Measurements from ENCODE around the gene KIF3B.
"Not testable (repeated sequence)": the region's sequence is repeated elsewhere in the genome, so short reads cannot be mapped to it uniquely, and the experiment has no call there.

Gene KIF3B

GRCh38 chr20:32275163-32275562, 2.3 kb upstream of the KIF3B start:
- not testable (repeated sequence) for H3K4me3 Mint-ChIP-seq, H3K9me3 Mint-ChIP-seq, H3K36me3 Mint-ChIP-seq, H3K27me3 Mint-ChIP-seq, ATAC-seq, H3K27ac Mint-ChIP-seq
- H3K4me1 Mint-ChIP-seq, result peaks cover 28% of the 10 kb centered on the region

DNA sequence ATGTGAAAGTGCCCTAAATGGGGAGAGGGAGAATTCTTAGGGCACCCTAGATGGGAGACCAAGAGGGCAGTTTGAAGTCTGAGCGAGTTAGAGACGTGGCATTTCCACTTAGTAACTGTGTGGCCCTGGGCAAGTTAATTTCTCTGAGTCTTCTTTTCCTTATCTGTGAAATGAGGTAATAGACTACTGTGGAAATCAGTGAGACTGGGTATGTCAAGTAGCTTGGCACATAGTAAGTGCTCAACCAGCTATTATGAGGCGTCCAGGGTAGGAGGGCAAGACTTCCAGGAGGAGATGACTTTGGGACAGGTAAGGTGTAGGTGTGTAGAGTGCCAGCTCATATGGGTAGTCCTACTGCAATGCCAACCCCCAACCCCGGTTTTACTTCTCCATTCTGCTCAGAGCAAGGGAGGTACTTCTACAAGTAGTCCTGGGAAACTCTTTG, 770 bp downstream of the KIF3B start:
- Mint-ChIP-seq H3K27me3 (no peaks in the 10 kb centered on the region), H3K9me3 (no peaks in the 10 kb centered on the region), H3K4me3 (peak overlapping the region; percentile 87), H3K4me1 (peaks cover 45% of the 10 kb centered on the region), H3K36me3 (peaks cover 15% of the 10 kb centered on the region), H3K27ac (peak overlapping the region; percentile 90)
- ATAC-seq, result peak; percentile 93

DNA sequence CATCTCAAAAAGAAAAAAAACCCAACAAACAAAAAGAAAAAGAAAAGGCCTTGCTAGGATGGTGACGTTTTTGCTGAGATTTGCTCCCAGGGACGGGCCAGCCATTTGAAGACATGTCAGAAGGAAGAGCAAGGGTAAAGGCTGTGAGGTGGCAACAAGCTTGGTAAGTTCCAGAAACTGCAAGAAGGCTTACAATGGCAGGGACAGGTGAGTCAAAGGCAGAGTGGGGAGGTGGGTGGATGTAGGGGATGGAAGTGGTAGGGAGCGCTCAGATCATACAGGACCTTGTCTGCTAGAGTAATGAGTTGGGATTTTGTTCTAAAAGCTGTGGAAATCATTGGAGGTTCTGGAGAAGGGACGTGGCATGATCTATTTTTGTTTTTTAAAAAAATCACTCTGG, 4.3 kb downstream of the KIF3B start:
- no peak for ATAC-seq
- Mint-ChIP-seq H3K27ac (peak overlapping the region; percentile 78), H3K4me1 (peaks cover 62% of the 10 kb centered on the region), H3K27me3 (no peaks in the 10 kb centered on the region), H3K36me3 (peaks cover 21% of the 10 kb centered on the region), H3K4me3 (no peak overlapping the region), H3K9me3 (no peaks in the 10 kb centered on the region)

DNA sequence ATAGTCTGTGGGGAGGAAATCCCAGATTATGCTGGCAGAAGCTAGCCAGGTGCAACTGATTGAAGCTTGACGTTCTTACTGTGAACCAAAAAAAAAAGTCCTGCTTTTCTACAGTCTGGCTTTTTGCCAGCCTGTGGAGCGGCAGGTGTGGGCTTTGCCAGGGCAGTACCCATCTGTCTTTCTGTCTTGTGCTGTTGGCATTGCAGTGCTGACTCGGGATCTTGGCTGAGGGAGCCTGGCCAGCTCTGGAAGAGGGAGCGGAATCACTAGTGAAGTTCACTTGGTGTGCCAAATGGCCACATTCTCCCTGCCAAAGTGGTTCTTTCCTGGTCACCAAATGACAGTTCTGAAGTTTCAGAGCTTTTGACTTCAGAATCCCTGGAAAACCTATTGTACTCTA, 5.0 kb downstream of the KIF3B start:
- H3K9me3 Mint-ChIP-seq, result no peaks in the 10 kb centered on the region
- peaks cover 55% of the 10 kb centered on the region for H3K4me1 Mint-ChIP-seq
- H3K4me3 Mint-ChIP-seq, result no peak overlapping the region
- peaks cover 21% of the 10 kb centered on the region for H3K36me3 Mint-ChIP-seq
- H3K27ac Mint-ChIP-seq, result peak overlapping the region; percentile 78
- ATAC-seq, result no peak
- H3K27me3 Mint-ChIP-seq, result no peaks in the 10 kb centered on the region

DNA sequence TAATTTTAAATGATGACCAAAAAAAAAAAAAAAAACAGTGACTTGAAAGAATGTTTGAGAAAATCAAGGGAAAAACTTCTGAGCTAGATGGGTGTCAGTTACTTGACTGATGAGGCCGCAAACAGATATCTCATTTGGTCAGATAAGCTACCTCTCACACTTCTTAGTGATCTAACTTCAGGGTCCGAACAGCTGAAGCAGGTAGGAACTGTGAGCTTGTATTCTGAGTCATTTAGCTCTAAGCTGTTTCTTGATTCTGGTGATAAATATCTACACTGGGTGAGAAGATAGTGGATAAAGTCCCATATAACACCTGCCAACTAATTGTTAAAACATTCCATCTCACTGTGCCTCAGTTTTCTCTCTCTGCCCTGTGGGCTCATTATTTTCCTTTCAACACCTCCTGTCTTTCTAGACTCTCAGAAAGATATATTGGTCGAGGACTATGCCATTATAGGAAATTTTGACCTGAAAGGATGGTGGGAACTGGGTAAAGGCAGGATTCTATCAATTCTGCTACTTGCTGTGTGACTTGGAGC, 7.7 kb downstream of the KIF3B start:
- Mint-ChIP-seq H3K27me3 (no peaks in the 10 kb centered on the region), H3K36me3 (peaks cover 31% of the 10 kb centered on the region), H3K27ac (peak overlapping the region; percentile 78), H3K9me3 (no peaks in the 10 kb centered on the region), H3K4me3 (no peak overlapping the region), H3K4me1 (peaks cover 58% of the 10 kb centered on the region)
- peak; percentile 51 for ATAC-seq

DNA sequence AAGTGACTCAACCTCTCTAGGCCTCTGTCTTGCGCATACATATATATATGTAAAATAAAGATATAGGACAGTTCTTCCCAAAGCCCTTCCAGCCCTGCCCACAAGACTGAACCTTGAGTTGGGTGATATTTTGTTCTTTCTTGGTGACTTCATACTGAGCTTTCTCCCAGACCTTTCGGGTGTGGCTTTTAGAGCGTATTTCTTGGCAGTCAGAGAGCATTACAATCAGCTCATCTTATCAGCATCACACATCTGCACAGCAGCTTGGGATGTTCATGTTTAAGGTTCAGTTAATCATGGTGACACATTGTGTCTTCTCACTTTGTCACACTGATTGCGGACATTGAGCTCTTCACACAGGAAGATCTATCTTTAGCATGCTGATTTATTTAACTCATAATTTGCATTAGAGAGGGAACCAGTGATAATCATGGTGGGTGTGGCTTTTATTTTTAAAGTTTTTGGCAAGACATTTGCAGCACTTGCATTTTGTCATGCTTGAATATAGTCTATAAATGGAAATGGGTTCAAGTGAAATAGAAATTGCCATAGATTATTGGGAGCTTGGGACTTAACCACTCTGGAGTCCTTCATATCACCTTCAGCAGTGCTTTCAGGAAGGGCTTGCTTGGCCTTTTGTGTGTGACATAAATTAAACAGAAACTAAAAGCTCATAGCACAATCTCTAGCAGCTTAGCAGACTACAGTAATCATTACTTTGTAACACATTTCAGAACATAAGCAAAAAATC, 8.3 kb downstream of the KIF3B start:
- ATAC-seq, result peak; percentile 89
- peak overlapping the region; percentile 78 for H3K27ac Mint-ChIP-seq
- H3K9me3 Mint-ChIP-seq, result no peaks in the 10 kb centered on the region
- peaks cover 60% of the 10 kb centered on the region for H3K4me1 Mint-ChIP-seq
- peak overlapping the region; percentile 49 for H3K4me3 Mint-ChIP-seq
- H3K27me3 Mint-ChIP-seq, result no peaks in the 10 kb centered on the region
- H3K36me3 Mint-ChIP-seq, result peaks cover 33% of the 10 kb centered on the region

DNA sequence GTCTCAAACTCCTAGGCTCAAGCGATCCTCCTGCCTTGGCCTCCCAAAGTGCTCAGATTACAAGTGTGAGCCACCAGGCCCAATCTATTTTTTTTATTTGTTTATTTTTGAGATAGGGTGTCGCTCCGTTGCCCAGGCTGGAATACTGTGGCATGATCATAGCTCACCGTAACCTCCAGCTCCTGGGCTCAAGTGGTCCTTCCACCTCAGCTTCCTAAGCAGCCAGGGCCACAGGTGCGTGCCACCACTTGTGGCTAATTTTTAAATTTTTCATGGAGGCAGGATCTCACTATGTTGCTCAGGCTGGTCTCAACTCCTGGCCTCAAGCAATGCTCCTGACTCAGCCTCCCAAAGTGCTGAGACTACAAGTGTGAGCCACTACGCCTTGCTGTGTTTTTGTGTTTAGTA, 9.8 kb downstream of the KIF3B start:
- no peak overlapping the region for H3K4me3 Mint-ChIP-seq
- no peaks in the 10 kb centered on the region for H3K9me3 Mint-ChIP-seq
- H3K27ac Mint-ChIP-seq, result no peak overlapping the region
- peaks cover 19% of the 10 kb centered on the region for H3K36me3 Mint-ChIP-seq
- no peak for ATAC-seq
- no peaks in the 10 kb centered on the region for H3K27me3 Mint-ChIP-seq
- peaks cover 50% of the 10 kb centered on the region for H3K4me1 Mint-ChIP-seq

- no peak overlapping the region for H3K4me3 Mint-ChIP-seq
- H3K36me3 Mint-ChIP-seq, result peaks cover 22% of the 10 kb centered on the region
Observed at GRCh38 chr20:32288225-32288849, 10.9 kb downstream of the KIF3B start.

GRCh38 chr20:32289299-32289660, 11.8 kb downstream of the KIF3B start:
- not testable (repeated sequence) for ATAC-seq, H3K27me3 Mint-ChIP-seq, H3K9me3 Mint-ChIP-seq, H3K4me3 Mint-ChIP-seq, H3K27ac Mint-ChIP-seq
- H3K36me3 Mint-ChIP-seq, result peaks cover 19% of the 10 kb centered on the region
- H3K4me1 Mint-ChIP-seq, result peaks cover 55% of the 10 kb centered on the region

More at GRCh38 chr20:32288225-32288849, 10.9 kb downstream of the KIF3B start:
- Mint-ChIP-seq H3K27ac (peak overlapping the region; percentile 32), H3K27me3 (no peaks in the 10 kb centered on the region), H3K9me3 (no peaks in the 10 kb centered on the region), H3K4me1 (peaks cover 54% of the 10 kb centered on the region)
- ATAC-seq, result no peak

DNA sequence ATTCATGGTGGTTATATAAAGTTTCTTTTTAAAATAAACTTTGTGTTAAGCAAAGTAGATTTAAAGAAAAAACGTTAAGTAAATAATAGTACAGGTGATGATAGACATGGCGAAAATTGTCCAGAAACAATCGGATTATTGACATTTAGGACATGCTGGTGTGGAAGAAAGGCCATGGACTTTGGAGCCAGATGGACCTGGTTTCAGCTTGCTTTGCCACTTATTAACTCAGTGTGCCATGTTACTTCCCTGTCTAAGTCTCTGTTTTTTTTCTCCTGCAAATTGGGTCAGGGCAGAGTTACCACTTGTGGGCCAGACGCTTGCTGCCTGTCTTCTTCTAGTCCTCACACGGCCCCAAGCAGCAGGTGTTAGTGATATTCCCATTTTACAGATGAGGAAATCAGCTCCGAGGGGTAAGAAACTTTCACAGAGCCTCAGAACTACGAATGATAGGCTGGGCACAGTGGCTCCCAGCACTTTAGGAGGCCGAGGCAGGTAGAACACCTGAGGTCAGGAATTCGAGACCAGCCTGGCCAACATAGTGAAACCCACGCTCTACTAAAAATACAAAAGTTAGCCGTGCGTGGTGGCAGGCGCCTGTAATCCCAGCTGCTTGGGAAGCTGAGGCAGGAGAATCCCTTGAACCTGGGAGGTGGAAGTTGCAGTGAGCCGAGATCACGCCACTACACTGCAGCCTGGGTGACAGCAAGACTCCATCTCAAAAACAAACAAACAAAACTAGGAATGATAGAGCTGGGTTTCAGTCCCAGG, 12.4 kb downstream of the KIF3B start:
- Mint-ChIP-seq H3K27ac (no peak overlapping the region), H3K27me3 (no peaks in the 10 kb centered on the region), H3K36me3 (peaks cover 16% of the 10 kb centered on the region), H3K4me1 (peaks cover 53% of the 10 kb centered on the region), H3K4me3 (no peak overlapping the region), H3K9me3 (no peaks in the 10 kb centered on the region)
- ATAC-seq, result no peak

DNA sequence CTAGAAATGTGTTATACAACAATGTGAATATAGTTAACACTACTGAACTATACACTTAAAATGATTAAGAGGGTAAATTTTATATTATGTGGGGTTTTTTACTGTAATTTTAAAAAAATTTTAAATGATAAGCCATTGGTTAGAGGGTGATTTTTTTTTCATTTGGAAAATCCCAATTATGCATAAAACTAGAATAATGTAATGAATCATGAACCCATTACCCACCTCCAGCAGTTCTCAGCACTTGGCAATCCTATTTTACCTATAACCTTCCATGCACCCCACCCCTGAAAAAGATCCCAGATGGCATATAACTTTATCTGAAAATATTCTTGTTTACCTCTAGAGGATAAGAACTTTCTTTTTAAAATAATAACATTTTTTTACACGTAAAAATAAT, 13.7 kb downstream of the KIF3B start:
- Mint-ChIP-seq H3K4me1 (peaks cover 41% of the 10 kb centered on the region), H3K27me3 (no peaks in the 10 kb centered on the region), H3K27ac (no peak overlapping the region), H3K36me3 (peaks cover 16% of the 10 kb centered on the region), H3K9me3 (no peaks in the 10 kb centered on the region), H3K4me3 (no peak overlapping the region)
- ATAC-seq, result no peak

- H3K4me3 Mint-ChIP-seq, result no peak overlapping the region
- H3K4me1 Mint-ChIP-seq, result peaks cover 54% of the 10 kb centered on the region
- peaks cover 16% of the 10 kb centered on the region for H3K36me3 Mint-ChIP-seq
- no peaks in the 10 kb centered on the region for H3K9me3 Mint-ChIP-seq
- H3K27me3 Mint-ChIP-seq, result no peaks in the 10 kb centered on the region
- no peak for ATAC-seq
- no peak overlapping the region for H3K27ac Mint-ChIP-seq
Observed at GRCh38 chr20:32292548-32292947, 15.1 kb downstream of the KIF3B start.

DNA sequence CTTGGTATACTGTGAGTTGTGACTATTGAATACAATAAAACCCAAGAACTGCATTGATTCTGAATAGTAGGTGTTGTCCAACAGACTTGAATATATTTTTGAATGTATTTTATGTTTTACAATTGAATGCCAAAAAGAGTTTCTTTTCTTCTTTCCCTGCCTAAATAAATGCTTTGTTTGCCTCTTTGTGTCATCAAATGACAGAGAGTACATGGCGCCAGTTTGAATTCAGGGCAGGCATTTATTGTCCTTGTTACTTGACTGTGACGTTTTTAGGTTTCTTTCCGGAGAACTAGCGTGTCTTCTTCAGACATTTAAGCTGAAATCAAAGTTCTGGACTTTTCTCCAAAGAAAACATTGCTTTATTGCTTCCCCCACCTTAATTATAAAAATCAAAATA, 16.6 kb downstream of the KIF3B start:
- Mint-ChIP-seq H3K4me1 (peaks cover 56% of the 10 kb centered on the region), H3K27me3 (no peaks in the 10 kb centered on the region), H3K9me3 (no peaks in the 10 kb centered on the region), H3K36me3 (peaks cover 9% of the 10 kb centered on the region), H3K27ac (no peak overlapping the region), H3K4me3 (no peak overlapping the region)
- ATAC-seq, result no peak

GRCh38 chr20:32296412-32296811, 19.0 kb downstream of the KIF3B start:
- Mint-ChIP-seq H3K36me3 (peaks cover 11% of the 10 kb centered on the region), H3K27ac (peak overlapping the region; percentile 57), H3K4me1 (peaks cover 54% of the 10 kb centered on the region), H3K27me3 (no peaks in the 10 kb centered on the region), H3K9me3 (no peaks in the 10 kb centered on the region), H3K4me3 (no peak overlapping the region)
- no peak for ATAC-seq

GRCh38 chr20:32296819-32297420, 19.5 kb downstream of the KIF3B start:
- peaks cover 54% of the 10 kb centered on the region for H3K4me1 Mint-ChIP-seq
- peaks cover 16% of the 10 kb centered on the region for H3K36me3 Mint-ChIP-seq
- H3K9me3 Mint-ChIP-seq, result no peaks in the 10 kb centered on the region
- no peak overlapping the region for H3K4me3 Mint-ChIP-seq
- no peak for ATAC-seq
- peak overlapping the region; percentile 57 for H3K27ac Mint-ChIP-seq
- H3K27me3 Mint-ChIP-seq, result no peaks in the 10 kb centered on the region

Data from stimulated activated memory B cell treated with anti-CD40 and anti-IgM and Interleukin-4, amounts not matched to agents 10 μg/mL and 1 μg/mL and 100 μg/mL, for 72 hours (primary cell).